ENCODE results near the gene SNCAIP.

DNA sequence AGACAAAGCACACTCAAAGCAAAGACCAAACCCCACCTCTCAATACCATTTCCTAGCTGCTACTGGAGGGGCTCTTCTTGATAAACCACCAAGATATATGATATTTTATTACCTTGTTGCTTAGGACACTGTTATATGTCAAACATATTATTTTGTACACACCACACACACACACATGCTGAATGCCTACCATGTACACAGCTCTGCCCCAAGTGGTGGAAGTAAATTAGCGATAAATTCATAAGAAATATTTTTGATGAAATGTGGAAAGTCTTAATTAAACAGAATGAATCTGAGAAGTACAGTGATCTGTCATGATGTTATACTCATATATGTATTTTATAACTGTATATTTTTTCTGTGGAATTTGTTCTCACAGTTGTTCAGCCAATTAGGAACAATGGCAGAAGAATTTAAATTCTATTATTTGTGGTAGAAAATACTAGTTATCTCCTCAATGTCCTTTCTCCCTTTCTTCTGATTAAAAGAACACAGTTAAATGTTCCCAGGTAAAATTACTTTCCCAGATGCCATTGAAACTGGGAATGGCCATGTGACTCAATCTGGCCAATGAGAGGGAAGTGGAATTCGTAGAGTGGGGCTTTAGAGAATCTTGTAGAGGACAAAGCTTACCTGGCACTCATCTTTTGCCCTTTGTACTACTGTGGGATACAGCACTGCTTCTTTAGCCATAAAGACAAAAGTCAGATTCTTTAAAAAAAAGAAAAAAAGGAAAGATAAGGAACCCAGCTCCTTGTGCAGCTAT, 156.5 kb downstream of the SNCAIP start:
- TF ChIP-seq POLR2AphosphoS5 (IDR thresholded peaks at IDR 0.05; ENCODE audit: control insufficient read depth, insufficient read depth, low read depth, low read length) (no peak), CTCF (IDR thresholded peaks at IDR 0.05 in 2 of 3, conservative IDR thresholded peaks at IDR 0.05 in 1 of 3; ENCODE audit: insufficient read depth in 2 of 3, low read depth in 1 of 3, low read length in 3 of 3) (no peak), HDAC2 (IDR thresholded peaks at IDR 0.05) (no peak)
